Epithelial cell of esophagus (primary cell): ENCODE measurements around the gene CORT.
"Not testable (repeated sequence)": the region's sequence is repeated elsewhere in the genome, so short reads cannot be mapped to it uniquely, and the experiment has no call there.

ENCODE experiments used
- DNase-seq: peaks from one replicate; pipeline ENCODE4 v3.0.0; 2010; ENCODE audit warnings: low read depth
- H3K4me3 ChIP-seq: 2 replicates; pipeline ENCODE4 v1.5.1; 2011; ENCODE audit warnings: mild to moderate bottlenecking, low read length, control low read depth
- TF ChIP-seq, protein P1 (sequence below): IDR thresholded peaks from 2 replicates; pipeline ENCODE4 v1.5.1; 2011; ENCODE audit warnings: low read depth, mild to moderate bottlenecking, low read length, control low read depth, inconsistent platforms; ENCODE audit not compliant: insufficient read depth; ENCODE audit errors: missing control alignments

CORT gene, protein sequence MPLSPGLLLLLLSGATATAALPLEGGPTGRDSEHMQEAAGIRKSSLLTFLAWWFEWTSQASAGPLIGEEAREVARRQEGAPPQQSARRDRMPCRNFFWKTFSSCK

DNA sequence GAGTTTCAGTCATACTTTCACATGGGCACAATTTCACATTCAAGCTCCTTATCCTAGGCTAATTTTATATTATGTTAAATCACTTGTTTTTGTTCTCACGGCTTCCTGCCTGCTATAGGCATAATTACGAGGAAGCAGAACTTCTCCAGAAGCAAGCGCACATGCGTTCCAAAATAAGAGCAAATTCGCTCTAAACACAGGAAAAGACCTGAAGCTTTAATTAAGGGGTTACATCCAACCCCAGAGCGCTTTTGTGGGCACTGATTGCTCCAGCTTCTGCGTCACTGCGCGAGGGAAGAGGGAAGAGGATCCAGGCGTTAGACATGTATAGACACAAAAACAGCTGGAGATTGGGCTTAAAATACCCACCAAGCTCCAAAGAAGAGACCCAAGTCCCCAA, at the start of gene CORT:
Gene CORT (plus strand): TSS at position 281 of the 400 bp plus-strand sequence. CDS start 193 bp downstream, outside the sequence.
- no peak within 1 kb of the TSS for H3K4me3 ChIP-seq
- no peak for DNase-seq

DNA sequence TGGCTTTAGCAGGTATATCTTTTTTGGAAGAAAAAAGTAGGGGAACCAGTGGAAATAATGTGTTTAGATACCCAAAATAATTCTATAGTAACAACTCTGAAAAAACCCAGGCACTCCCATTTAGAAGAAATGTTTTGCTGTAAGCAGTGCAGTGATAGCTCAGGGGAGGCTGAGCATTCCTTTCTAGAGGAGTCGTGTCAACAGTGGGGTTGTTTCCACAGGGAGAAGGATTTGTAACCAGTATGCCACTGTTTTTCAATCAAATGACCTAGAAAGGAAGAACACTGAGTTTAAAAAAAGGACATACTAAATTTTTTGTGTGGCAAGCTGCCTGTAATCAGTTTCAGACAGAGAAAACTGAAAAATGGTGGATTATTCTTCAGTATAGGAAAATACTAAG, 48.5 kb upstream of the CORT start:
- no peak overlapping the region for H3K4me3 ChIP-seq
- TF ChIP-seq, protein P1, sequence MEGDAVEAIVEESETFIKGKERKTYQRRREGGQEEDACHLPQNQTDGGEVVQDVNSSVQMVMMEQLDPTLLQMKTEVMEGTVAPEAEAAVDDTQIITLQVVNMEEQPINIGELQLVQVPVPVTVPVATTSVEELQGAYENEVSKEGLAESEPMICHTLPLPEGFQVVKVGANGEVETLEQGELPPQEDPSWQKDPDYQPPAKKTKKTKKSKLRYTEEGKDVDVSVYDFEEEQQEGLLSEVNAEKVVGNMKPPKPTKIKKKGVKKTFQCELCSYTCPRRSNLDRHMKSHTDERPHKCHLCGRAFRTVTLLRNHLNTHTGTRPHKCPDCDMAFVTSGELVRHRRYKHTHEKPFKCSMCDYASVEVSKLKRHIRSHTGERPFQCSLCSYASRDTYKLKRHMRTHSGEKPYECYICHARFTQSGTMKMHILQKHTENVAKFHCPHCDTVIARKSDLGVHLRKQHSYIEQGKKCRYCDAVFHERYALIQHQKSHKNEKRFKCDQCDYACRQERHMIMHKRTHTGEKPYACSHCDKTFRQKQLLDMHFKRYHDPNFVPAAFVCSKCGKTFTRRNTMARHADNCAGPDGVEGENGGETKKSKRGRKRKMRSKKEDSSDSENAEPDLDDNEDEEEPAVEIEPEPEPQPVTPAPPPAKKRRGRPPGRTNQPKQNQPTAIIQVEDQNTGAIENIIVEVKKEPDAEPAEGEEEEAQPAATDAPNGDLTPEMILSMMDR, result no peak
- peak; percentile 35 for DNase-seq

More for the DNA sequence above, at the start of gene CORT:
- TF ChIP-seq, protein P1, result no peak

DNA sequence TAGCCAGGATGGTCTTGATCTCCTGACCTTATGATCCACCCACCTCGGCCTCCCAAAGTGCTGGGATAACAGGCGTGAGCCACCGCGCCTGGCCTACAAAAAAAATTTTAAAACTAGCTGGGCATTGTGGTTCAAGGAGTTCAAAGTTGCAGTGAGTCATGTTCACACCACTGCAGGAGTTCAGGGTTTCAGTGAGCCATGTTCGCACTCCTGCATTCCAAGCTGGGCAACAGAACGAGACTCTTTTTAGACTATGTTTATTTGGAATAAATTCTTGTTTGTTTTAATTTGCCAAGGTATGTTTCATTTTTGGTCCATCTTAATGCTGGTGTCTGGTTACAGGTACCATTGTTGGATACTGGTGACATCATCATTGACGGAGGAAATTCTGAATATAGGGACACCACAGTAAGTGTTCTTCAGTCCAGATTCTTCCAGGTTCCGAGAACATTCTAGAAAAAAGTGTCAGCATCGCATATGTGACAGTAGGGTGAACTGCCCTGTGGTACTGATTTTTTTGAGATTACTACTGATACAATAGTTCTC, 47.0 kb upstream of the CORT start:
- TF ChIP-seq, protein P1, result no peak
- no peak overlapping the region for H3K4me3 ChIP-seq
- DNase-seq, result no peak

DNA sequence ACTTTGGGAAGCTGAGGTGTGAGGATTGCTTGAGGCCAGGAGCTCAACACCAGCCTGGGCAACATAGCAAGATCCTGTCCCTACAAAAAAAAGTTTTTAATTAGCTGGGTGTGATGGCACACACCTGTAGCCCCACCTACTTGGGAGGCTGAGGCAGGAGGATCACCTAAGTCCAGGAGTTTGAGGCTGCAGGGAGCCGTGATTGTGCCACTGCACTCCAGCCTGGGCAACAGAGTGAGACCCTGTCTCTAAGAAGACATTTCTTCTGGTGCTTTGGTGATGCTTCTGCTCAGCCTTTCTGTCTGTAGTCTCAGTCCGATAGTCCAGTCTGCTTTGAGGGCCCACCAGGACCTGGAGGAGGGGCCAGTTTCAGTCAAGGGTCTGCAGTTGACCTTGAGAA, 42.6 kb upstream of the CORT start:
- no peak overlapping the region for H3K4me3 ChIP-seq
- TF ChIP-seq, protein P1, result no peak
- DNase-seq, result no peak

DNA sequence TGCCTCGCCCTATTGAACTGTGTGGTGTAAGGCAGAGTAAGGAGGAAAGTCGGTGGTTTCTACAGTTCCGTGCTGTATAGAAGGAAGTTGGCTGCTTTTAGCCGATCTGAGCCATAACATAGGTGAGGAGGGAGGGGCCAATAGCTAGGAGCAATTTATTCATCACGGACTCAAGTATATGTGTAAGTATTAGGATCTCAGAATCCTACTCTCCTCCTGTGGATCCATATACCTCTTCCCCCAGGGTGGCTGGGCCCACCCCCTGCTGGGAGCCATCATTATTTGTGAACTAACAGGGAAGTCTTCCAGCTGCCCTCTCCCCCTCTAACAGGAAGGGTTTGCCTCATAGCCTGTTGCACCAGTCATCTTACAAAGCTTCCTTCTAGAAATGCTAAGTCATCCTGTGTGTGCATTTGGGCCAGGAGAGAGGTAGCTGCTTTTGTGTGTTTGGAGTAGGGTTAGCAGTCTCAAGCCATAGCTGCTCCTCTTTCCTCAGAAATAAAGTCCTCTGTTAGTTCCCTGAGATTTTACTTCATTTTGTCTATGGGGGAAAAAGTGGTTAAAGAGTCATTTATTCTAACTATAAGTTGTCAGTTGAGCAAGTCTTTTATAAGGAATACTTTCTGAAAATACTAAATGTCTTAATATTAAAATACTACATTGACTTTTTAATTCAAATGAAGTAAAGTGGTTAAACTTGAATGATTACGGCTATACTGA, 34.5 kb upstream of the CORT start:
- no peak overlapping the region for H3K4me3 ChIP-seq
- TF ChIP-seq, protein P1, result no peak
- peak; percentile 80 for DNase-seq

DNA sequence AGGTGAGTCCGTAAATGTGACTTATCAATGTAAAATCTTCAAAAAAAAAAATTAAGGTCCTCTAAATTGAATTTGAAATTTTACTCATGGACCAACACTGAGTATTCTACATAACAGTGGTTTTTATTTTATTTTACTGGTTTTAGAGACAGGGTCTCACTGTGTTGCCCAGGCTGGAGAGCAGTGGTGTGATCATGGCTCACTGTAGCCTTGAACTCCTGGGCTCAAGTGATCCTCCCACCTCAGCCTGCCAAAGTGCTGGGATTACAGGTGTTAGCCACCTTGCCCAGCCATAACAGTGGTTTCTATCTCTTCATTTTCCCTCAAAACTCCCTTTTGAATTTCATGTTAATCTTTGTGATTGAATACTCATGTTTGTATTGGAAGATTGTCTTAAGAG, 33.9 kb upstream of the CORT start:
- not testable (repeated sequence) for DNase-seq, H3K4me3 ChIP-seq

DNA sequence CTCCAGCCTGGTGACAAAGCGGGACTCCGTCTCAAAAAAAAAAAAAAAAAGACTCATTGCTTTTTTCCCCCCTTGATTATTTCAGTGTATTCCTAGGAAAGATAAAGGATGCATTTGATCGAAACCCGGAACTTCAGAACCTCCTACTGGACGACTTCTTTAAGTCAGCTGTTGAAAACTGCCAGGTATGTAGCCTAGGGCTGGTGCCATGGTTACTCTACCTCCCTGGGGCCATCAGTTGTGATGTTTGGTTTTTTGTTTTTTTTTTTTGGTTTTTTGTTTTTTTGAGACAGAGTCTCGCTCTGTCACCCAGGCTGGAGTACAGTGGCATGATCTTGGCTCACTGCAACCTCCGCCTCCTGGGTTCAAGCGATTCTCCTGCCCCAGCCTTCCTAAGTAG, 31.1 kb upstream of the CORT start:
- not testable (repeated sequence) for DNase-seq, H3K4me3 ChIP-seq

DNA sequence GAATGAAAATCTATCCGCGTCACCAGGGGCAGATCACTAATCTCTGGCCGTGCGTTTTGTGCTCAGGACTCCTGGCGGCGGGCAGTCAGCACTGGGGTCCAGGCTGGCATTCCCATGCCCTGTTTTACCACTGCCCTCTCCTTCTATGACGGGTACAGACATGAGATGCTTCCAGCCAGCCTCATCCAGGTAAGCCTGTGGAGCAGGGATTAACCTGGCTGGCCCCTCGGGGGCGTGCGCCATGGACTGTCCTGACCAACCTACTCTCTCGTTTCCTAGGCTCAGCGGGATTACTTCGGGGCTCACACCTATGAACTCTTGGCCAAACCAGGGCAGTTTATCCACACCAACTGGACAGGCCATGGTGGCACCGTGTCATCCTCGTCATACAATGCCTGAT, 30.5 kb upstream of the CORT start:
- DNase-seq, result no peak
- TF ChIP-seq, protein P1, result no peak
- no peak overlapping the region for H3K4me3 ChIP-seq
